Progenitor cell of endocrine pancreas (in vitro differentiated cells): ENCODE data around the gene LGALS12. TPM values are rescaled to one million over a fixed set of nuclear protein-coding genes. Genes with fewer than 3 reads are reported as not detected.

Experiments
- DNase-seq: peaks from one replicate; pipeline ENCODE4 v3.0.0; 2021; ENCODE audit warnings: low spot score; ENCODE audit not compliant: unreplicated experiment
- H3K27ac Mint-ChIP-seq: 2 replicates; pipeline ENCODE4 v1.8.0; 2021; ENCODE audit warnings: mild to moderate bottlenecking, moderate library complexity, mixed read lengths
- H3K27me3 Mint-ChIP-seq: 2 replicates; pipeline ENCODE4 v1.8.0; 2021; ENCODE audit warnings: mixed read lengths
- H3K36me3 Mint-ChIP-seq: 2 replicates; pipeline ENCODE4 v1.8.0; 2022; ENCODE audit warnings: mixed read lengths; ENCODE audit not compliant: insufficient read depth
- H3K4me1 Mint-ChIP-seq: 2 replicates; pipeline ENCODE4 v1.8.0; 2021; ENCODE audit warnings: low read depth, mixed read lengths
- H3K4me3 Mint-ChIP-seq: 2 replicates; pipeline ENCODE4 v1.8.0; 2021; ENCODE audit warnings: low read depth, mild to moderate bottlenecking, moderate library complexity, mixed read lengths
- H3K9me3 Mint-ChIP-seq: 2 replicates; pipeline ENCODE4 v1.8.0; 2021; ENCODE audit warnings: low read depth, mixed read lengths
- CTCF ChIP-seq: fragments of 200-600 bp; sonication (generic); IDR thresholded peaks from one replicate; pipeline ENCODE4 v1.5.0; 2021; ENCODE audit warnings: antibody characterized with exemption, mild to moderate bottlenecking; ENCODE audit not compliant: unreplicated experiment
- long read RNA-seq: library from polyadenylated mRNA; unstranded; transcript quantifications from one replicate; pipeline ENCODE4 v2.0.0, GENCODE V29; 2020
- total RNA-seq: library from RNA; stranded (reverse); gene quantifications from 2 replicates; pipeline ENCODE4 v1.2.1, GENCODE V29; 2021

Gene LGALS12
- total RNA-seq, result 2.3 and 2.4 TPM in 2 replicates
- long read RNA-seq, partial matches to known transcripts, result 1 of 5 reads
- long read RNA-seq, other reads (novel, unspliced or antisense), result 1 of 5 reads

DNA sequence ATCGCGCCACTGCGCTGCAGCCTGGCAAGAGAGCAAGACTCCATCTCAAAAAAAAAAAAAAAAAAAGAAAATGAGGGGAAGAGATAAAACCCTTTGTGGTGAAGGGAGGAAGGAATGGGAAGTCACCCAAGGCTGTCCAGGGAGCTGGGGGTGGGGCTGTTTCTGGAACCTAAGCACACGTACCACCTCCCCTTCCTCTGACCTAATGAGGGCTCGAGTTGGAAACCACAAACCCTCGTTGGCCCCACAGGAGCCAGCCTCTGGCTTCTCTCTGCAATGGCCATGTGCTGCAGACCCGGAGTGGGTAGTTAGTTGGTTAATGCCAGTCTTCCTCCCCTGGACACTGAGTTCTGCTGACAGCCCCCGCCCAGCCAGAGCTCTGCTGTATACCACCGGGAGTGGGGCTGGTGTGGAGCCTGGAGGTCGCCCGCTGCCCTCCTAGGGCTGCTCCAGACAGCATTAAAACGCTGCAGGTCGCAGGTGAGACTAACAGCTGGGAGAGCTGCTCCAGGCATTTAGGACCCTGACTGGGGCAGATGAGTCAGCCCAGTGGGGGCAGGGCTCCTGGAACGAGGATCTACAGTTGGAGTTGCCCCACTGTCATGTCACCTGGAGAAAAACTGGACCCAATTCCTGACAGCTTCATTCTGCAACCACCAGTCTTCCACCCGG lies at the start of gene LGALS12:
LGALS12 (plus strand) TSS at position 228 of the 672 bp plus-strand sequence; CDS start at position 603, 375 bp downstream.
- Mint-ChIP-seq H3K27me3 (no peaks in the 10 kb centered on the region), H3K27ac (peak within 1 kb of the TSS; percentile 79), H3K4me3 (no peak within 1 kb of the TSS)

DNA sequence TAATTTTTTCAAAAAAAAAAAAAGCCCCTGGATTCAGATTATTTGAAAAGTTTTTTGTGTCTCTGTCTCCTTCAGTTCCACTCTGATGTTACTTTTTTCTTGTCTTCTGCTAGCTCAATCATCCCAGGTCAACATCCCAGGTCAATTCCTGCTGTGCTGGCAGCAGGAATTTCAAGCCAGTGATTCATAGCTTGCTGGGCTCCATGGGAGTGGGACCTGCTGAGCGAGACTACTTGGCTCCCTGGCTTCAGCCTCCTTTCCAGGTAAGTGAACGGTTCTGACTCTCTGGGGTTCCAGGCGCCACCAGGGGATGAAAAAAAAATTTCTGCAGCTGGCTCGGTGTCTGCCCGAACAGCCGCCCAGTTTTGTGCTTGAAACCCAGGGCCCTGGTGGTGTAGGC lies 46.3 kb upstream of the LGALS12 start:
- Mint-ChIP-seq H3K4me1 (peaks cover 2% of the 10 kb centered on the region), H3K27ac (no peak overlapping the region), H3K9me3 (no peaks in the 10 kb centered on the region), H3K27me3 (no peaks in the 10 kb centered on the region), H3K36me3 (peaks cover 20% of the 10 kb centered on the region), H3K4me3 (no peak overlapping the region)
- no peak for DNase-seq
- no peak for TF ChIP-seq CTCF

More for the DNA sequence above, at the start of gene LGALS12:
- no peaks in the 10 kb centered on the region for H3K9me3 Mint-ChIP-seq
- TF ChIP-seq CTCF, result no peak
- H3K36me3 Mint-ChIP-seq, result peaks cover 2% of the 10 kb centered on the region
- no peak for DNase-seq
- peaks cover 40% of the 10 kb centered on the region for H3K4me1 Mint-ChIP-seq

- H3K27me3 Mint-ChIP-seq, result no peaks in the 10 kb centered on the region
- H3K27ac Mint-ChIP-seq, result no peak overlapping the region
- H3K4me1 Mint-ChIP-seq, result peaks cover 2% of the 10 kb centered on the region
- H3K9me3 Mint-ChIP-seq, result no peaks in the 10 kb centered on the region
- no peak for TF ChIP-seq CTCF
- DNase-seq, result no peak
- H3K4me3 Mint-ChIP-seq, result no peak overlapping the region
- peaks cover 31% of the 10 kb centered on the region for H3K36me3 Mint-ChIP-seq
Measured at GRCh38 chr11:63462137-63462536, 43.7 kb upstream of the LGALS12 start.

DNA sequence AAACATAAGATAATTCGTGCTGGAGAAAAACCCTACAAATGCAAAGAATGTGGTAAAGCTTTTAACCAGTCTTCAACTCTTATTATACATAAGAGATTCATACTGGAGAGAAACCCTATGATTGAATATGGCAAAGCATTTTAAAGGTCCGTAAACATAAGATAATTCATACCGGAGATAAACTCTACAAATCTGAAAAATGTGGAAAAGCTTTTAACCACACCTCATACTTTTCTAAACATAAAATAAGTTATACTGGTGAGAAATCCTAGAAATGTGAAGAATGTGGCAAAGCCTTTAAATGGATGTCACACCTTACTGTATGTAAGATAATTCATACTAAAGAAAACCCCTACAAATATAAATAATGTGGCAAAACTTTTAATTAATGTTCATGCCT lies 35.6 kb upstream of the LGALS12 start:
- H3K27ac Mint-ChIP-seq, result no peak overlapping the region
- H3K4me1 Mint-ChIP-seq, result peaks cover 4% of the 10 kb centered on the region
- DNase-seq, result no peak
- no peak for TF ChIP-seq CTCF
- no peak overlapping the region for H3K4me3 Mint-ChIP-seq
- peaks cover 24% of the 10 kb centered on the region for H3K36me3 Mint-ChIP-seq
- H3K27me3 Mint-ChIP-seq, result no peaks in the 10 kb centered on the region
- H3K9me3 Mint-ChIP-seq, result peaks cover 11% of the 10 kb centered on the region

DNA sequence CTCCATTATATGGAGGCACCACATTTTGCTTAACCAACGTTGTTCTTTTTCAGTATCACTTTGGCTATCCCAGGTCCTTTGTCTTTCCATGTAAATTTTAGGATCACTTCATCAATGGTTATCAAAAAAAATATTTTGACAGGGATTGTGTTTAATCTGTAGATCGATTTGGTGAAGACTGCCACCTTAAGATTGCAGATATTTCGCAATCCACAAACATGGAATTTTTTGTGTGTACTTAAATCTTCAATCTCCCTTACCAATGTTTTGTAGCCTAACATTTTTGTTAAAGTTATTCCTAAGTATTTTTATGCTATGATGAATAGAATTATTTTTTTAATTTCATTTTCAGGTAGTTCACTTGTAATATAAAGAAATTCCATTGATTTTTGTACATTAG lies 33.5 kb upstream of the LGALS12 start:
- Mint-ChIP-seq H3K4me3 (no peak overlapping the region), H3K4me1 (peaks cover 4% of the 10 kb centered on the region), H3K9me3 (peaks cover 26% of the 10 kb centered on the region), H3K27ac (no peak overlapping the region), H3K27me3 (no peaks in the 10 kb centered on the region), H3K36me3 (peaks cover 28% of the 10 kb centered on the region)
- no peak for TF ChIP-seq CTCF
- no peak for DNase-seq
